Activated naive CD8-positive, alpha-beta T cell treated with anti-CD3 and anti-CD28 coated beads for 36 hours (primary cell): ENCODE data around the gene ARPC4. TPM values are rescaled to one million over a fixed set of nuclear protein-coding genes. Genes with fewer than 3 reads are reported as not detected.
"Not testable (repeated sequence)": the region's sequence is repeated elsewhere in the genome, so short reads cannot be mapped to it uniquely, and the experiment has no call there.

Experiments used
- DNase-seq: peaks from one replicate; pipeline ENCODE4 v3.0.0; 2021
- H3K27ac Mint-ChIP-seq: one replicate; pipeline ENCODE4 v1.8.0; 2022; ENCODE audit warnings: mild to moderate bottlenecking, moderate library complexity, mixed read lengths
- H3K27me3 Mint-ChIP-seq: one replicate; pipeline ENCODE4 v1.8.0; 2022; ENCODE audit warnings: mild to moderate bottlenecking, mixed read lengths
- H3K36me3 Mint-ChIP-seq: one replicate; pipeline ENCODE4 v1.8.0; 2021; ENCODE audit warnings: mild to moderate bottlenecking, mixed read lengths
- H3K4me1 Mint-ChIP-seq: one replicate; pipeline ENCODE4 v1.8.0; 2021; ENCODE audit warnings: mixed read lengths
- H3K4me3 Mint-ChIP-seq: one replicate; pipeline ENCODE4 v1.8.0; 2022; ENCODE audit warnings: mild to moderate bottlenecking, moderate library complexity, mixed read lengths
- H3K9me3 Mint-ChIP-seq: one replicate; pipeline ENCODE4 v1.8.0; 2022; ENCODE audit warnings: mixed read lengths
- total RNA-seq, 2 experiments: library from RNA; stranded (reverse); gene quantifications; one replicate each; pipeline ENCODE4 v1.2.3, GENCODE V29; 2021

Gene ARPC4
- total RNA-seq, 2 experiments from 2014 or later: 251 to 253 TPM

DNA sequence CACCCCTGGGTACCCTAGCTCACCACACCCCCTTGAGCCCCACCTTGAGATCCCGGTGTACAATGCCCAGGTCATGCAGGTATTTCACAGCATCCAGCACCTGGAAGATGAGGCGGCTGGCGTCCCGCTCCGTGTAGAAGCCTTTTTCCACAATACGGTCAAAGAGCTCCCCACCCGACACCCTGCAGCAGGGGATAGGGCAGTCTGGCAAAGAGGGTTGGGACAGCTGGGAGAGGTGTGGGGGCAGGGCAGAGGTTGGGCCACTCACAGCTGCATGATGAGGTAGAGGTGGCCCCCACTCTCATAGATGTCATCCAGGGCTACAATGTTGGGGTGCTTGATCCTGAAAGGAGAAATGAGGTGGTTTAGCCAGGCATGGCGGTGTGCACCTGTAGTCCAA is 30.0 kb upstream of the ARPC4 start:
- H3K9me3 Mint-ChIP-seq: no peaks in the 10 kb centered on the region
- H3K27ac Mint-ChIP-seq: no peak overlapping the region
- no peak overlapping the region for H3K4me3 Mint-ChIP-seq
- no peak for DNase-seq
- H3K36me3 Mint-ChIP-seq: peaks cover 22% of the 10 kb centered on the region
- no peaks in the 10 kb centered on the region for H3K27me3 Mint-ChIP-seq
- H3K4me1 Mint-ChIP-seq: peaks cover 2% of the 10 kb centered on the region

DNA sequence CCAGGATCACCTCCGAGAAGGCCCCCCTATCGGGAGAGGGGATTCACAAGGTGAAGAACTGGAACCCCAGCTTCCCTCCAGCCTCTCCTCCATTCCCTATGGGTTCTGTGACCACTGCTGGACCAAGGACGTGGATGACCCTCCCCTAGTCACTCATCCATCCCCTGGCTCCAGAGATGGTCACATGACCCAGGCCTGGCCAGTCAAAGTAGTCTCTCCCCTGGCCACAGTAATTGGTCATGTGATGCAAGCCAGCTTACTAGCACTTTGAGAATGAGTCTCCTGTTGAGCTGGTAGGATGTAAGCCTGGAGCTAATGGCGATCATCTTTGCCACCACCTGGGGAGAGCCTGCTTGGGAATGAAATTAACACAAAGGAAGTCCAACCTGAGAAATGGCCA is 27.0 kb upstream of the ARPC4 start:
- DNase-seq: no peak
- Mint-ChIP-seq H3K4me1 (peaks cover 10% of the 10 kb centered on the region), H3K36me3 (peaks cover 10% of the 10 kb centered on the region), H3K27me3 (peaks cover 6% of the 10 kb centered on the region), H3K9me3 (no peaks in the 10 kb centered on the region), H3K27ac (no peak overlapping the region), H3K4me3 (no peak overlapping the region)

DNA sequence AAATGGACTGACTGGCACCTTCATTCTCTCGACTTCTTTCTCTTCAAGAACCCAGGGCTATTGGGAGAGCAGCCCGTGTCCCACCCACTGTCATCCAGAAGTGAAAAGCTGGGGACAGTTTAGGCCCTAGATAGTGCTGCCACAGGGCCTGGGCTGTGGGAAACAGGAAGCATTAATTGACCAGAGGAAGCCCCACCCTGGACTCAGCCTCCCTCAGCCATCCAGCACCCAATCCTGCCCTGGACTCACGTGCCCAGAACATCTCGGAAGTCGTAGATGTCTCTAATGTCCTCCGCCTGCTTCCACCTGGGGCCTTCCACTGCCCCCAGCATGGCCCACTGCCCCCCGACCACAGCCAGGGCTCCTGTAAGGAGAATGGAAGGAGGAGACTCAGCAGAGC is 25.5 kb upstream of the ARPC4 start:
- H3K4me1 Mint-ChIP-seq: peaks cover 10% of the 10 kb centered on the region
- no peak for DNase-seq
- no peak overlapping the region for H3K4me3 Mint-ChIP-seq
- H3K27ac Mint-ChIP-seq: no peak overlapping the region
- H3K27me3 Mint-ChIP-seq: peaks cover 8% of the 10 kb centered on the region
- H3K9me3 Mint-ChIP-seq: no peaks in the 10 kb centered on the region
- peaks cover 7% of the 10 kb centered on the region for H3K36me3 Mint-ChIP-seq

DNA sequence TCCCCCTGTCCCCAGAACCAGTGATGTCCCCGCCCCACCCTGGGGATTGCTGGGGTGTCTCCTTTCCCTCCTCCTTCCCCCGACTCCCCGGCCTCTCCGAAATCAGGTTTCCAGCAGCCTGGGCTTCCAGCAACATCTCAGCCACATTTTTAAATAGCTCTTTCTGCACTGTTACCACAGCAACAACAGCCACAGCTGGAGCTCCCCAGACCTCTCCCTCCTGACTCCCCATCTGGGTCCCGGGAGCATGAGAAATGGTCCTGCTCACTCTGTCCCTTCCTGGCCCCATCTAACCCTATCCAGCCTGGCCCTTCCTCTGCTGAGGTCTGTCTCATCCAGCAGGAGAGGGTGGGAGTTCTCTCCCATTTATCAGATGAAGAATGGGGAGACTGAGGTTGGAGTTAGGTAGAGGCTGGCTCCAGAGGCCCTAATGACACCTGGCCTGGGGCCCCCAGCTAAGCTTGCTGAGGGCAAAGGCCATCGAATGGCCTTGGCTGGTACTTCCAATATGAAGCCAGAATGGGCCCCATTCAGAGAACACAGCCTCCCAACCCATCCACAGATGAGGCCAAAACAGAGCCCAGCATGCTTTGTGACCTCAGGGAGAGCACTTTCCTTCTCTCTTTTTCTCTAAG is 24.6 kb upstream of the ARPC4 start:
- Mint-ChIP-seq H3K27me3 (peaks cover 8% of the 10 kb centered on the region), H3K4me3 (no peak overlapping the region), H3K36me3 (peaks cover 7% of the 10 kb centered on the region), H3K4me1 (peaks cover 10% of the 10 kb centered on the region), H3K27ac (peak overlapping the region; percentile 1), H3K9me3 (no peaks in the 10 kb centered on the region)
- no peak for DNase-seq

DNA sequence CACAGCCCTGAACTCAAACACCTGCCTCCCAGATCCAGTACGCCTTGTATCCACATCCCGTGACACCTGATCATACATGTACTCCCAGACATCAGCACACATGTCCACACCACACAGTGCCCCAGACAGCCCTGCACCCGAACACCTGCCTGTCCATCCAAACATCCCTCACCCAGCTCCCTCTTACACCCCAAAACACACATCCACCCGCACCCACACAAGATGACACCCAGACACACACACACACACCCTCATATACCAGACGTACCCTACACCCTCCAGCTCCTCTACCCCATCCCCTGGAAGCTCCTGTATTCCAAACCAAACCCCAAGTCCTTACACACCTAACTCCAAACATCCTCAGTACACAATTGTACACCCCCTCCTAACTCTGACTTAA is 23.9 kb upstream of the ARPC4 start:
- H3K4me3 Mint-ChIP-seq: peak overlapping the region; percentile 75
- H3K4me1 Mint-ChIP-seq: peaks cover 10% of the 10 kb centered on the region
- no peaks in the 10 kb centered on the region for H3K9me3 Mint-ChIP-seq
- H3K27me3 Mint-ChIP-seq: peaks cover 8% of the 10 kb centered on the region
- H3K27ac Mint-ChIP-seq: no peak overlapping the region
- DNase-seq: no peak
- peaks cover 7% of the 10 kb centered on the region for H3K36me3 Mint-ChIP-seq

DNA sequence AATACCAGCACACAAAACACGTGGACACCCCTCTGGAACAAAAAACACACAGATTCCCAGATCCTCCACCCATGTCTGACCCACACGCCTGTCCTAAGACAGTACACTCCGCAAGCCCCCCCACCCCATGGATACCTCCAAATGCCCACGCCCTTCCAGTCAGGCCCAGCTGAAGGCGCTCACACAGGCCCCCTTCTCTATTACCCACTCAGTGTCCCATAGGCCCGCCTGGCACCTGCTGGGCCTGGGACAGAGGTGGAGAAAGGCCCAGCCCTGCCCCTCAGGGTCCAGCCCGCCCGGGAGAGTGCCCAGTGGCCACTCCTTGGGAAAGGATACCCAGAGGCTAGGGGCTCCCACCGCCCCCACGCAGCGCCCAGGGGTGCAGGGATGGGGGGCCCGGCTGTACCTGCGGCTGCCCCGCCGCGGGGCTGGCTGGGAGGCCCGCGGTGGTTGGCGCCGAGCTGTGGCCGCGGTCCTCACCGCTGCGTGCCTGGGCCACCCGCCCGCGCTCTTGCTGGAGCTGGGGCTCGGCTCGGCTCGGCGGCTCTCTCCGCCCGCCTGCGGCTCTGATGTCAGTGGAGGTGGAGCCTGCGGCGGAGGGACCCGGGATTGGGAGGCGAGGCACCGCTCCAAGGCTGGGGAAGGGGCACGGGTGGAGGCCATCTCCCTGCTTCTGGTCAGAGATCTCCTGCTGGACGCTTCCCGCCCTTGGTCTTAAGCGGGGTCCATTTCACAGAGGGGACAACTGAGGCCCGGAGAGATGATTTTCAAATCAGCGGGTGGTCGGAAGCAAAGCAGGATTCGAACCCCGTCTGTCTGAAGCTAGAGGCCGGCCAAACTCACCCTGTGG is 23.2 kb upstream of the ARPC4 start, which contains the start of gene CAMK1:
Gene CAMK1, minus strand, starts transcription at position 522 of the 850 bp plus-strand sequence. CDS start 2,198 bp downstream, outside the sequence.
- Mint-ChIP-seq H3K4me3 (peak within 1 kb of the TSS; percentile 75), H3K27ac (peak within 1 kb of the TSS; percentile 60), H3K9me3 (no peaks in the 10 kb centered on the region), H3K4me1 (peaks cover 10% of the 10 kb centered on the region), H3K27me3 (peaks cover 8% of the 10 kb centered on the region), H3K36me3 (peaks cover 7% of the 10 kb centered on the region)
- DNase-seq: peak; percentile 80

DNA sequence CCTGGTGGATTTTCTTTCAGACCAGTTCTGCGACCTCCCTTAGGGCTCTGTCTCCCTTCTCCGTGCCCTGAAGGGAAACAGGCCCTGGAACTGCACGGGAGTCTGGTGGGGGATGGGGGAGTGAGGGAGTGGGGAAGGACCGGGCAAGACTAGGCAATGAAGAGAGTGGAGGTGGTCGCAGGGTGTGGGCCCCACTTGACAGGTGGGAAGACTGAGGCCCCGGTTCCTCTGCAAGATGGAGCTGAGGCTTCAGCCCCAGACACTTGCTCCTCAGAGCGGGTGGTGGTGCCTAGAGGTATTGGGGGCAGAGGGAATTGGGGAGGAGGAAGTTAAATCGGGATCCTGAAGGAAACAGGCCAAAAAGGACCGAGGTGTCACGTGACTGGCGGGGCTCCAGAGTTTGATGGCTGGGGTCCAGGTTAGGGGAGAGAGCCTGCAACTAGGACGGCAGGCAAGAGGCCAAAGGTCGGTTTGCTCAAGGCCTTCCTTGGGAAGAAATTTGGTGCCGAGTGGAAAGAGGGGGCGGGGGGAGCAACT is 22.5 kb upstream of the ARPC4 start:
- Mint-ChIP-seq H3K36me3 (peaks cover 3% of the 10 kb centered on the region), H3K4me1 (peaks cover 10% of the 10 kb centered on the region), H3K4me3 (peak overlapping the region; percentile 72), H3K9me3 (no peaks in the 10 kb centered on the region), H3K27me3 (peaks cover 8% of the 10 kb centered on the region), H3K27ac (no peak overlapping the region)
- DNase-seq: no peak

DNA sequence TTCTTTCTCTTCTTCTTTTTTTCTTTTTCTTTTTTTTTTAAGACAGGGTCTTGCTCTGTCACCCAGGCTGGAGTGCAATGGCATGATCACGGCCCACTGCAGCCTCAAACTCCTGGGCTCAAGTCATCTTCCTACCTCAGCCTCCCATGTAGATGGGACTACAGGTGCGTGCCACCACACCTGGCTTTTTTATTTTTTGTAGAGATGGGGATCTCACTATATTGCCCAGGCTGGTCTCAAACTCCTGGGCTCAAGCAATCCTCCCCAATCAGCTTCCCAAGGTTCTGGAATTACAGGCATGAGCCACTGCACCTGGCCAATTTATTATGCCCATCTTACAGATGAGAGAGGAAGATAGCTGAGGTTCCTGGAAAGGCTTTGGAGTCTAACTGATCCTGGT is 21.9 kb upstream of the ARPC4 start:
- H3K4me3 Mint-ChIP-seq: peak overlapping the region; percentile 72
- H3K27ac Mint-ChIP-seq, H3K9me3 Mint-ChIP-seq, H3K27me3 Mint-ChIP-seq, H3K36me3 Mint-ChIP-seq, DNase-seq: not testable (repeated sequence)
- H3K4me1 Mint-ChIP-seq: peaks cover 13% of the 10 kb centered on the region

DNA sequence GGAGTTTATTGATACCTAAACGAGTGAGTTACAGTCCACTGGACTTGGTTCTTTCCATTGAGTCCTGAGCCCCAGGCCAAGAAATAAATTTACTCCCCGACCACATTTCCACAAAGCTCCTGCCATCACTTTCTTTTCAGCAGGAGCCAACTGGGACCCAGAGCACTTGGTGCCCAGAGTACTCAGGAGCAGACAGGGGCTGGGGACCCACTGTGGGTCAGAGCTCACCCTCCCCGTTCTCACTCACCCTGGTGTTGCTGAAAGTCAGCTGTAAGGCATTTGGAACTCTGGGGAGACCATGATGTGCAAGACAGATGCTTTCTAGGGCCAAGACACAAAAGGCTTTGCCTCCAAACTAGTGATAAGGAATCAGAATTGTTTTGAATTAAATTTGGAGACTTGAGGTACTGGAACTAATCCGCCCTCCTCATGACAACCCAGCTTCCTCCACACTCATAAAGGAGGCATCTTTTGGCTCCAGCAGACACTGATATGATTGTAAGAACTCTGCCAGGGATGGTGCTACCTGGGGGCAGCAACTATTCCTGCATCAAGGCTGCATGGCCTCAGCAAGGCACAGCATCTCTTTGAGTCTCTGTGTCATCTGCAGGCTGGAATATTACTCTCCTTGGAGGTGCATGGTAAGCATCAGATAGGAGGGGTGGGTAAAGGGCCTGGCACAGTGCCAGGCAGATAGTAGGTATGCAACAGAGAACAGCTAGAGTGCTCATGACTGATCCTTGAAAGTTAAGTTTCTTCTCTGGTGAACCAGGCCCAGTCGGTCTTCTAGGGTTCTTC is 15.8 kb upstream of the ARPC4 start:
- Mint-ChIP-seq H3K4me3 (peak overlapping the region; percentile 24), H3K27ac (peak overlapping the region; percentile 91), H3K9me3 (peaks cover 3% of the 10 kb centered on the region), H3K36me3 (peaks cover 22% of the 10 kb centered on the region), H3K27me3 (no peaks in the 10 kb centered on the region), H3K4me1 (peaks cover 54% of the 10 kb centered on the region)
- DNase-seq: no peak

DNA sequence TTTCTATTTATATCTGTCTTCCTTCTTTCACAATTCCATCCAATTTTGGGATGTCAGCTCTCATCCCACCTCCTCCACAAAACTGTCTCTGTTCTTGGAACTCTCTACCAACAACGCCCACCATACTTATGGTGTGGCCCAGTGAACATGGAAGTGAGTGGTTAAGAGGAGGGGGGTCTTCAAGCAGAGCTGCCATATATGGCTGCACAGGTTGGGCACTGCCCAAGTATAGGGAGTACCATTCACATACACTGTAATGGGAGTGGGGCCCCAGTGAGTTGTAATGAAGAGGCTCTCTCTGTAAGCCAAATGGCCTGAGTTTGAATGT is 15.2 kb upstream of the ARPC4 start:
- peaks cover 3% of the 10 kb centered on the region for H3K9me3 Mint-ChIP-seq
- H3K27ac Mint-ChIP-seq: peak overlapping the region; percentile 91
- no peaks in the 10 kb centered on the region for H3K27me3 Mint-ChIP-seq
- DNase-seq: peak; percentile 15
- H3K4me3 Mint-ChIP-seq: peak overlapping the region; percentile 24
- peaks cover 28% of the 10 kb centered on the region for H3K36me3 Mint-ChIP-seq
- H3K4me1 Mint-ChIP-seq: peaks cover 56% of the 10 kb centered on the region

DNA sequence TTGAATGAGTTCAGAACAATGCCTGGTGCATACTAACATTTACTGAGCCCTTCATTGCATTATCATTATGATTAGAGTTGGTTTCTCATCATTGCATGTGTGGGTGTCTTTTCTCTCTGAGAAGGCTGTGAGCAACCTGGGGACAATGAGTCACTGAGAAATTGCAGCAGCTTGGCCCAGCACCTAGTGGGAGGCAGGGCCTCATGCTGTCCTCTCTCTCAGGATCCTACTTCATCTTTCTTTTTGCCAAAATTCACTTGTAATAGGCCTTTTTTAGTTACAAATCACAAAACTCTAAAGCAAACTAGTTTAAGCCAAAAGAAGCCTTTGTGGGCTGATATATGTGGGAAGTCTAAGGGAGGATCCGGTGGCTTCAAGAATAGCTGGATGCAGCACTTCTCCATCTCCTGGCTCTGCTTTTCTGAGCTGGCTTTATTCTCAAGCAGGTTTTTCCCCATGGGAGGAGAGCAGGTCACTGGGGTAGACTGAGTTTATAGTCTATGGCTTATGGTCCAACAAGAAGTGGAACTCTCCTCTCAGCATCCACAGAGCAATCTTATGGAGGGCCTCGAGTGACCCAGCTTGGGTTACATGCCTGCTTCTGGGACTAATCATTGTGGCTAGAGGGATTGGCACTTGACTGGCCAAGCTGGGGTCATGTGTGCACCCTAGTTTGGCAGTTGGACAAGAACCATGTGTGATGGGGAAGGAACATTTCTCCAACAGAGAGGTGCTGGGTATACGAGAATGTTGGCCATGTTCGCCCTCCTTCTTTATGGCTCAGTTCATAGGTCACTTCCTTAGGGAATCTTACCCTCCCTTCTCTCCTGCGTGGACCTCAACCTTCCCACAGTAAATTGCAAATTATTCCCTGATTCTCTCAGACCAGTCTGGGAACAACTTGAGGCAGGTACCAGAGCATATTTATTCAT is 14.5 kb upstream of the ARPC4 start:
- Mint-ChIP-seq H3K4me1 (peaks cover 60% of the 10 kb centered on the region), H3K36me3 (peaks cover 32% of the 10 kb centered on the region), H3K4me3 (peak overlapping the region; percentile 43), H3K9me3 (peaks cover 3% of the 10 kb centered on the region), H3K27ac (peak overlapping the region; percentile 91), H3K27me3 (no peaks in the 10 kb centered on the region)
- DNase-seq: peak; percentile 76

DNA sequence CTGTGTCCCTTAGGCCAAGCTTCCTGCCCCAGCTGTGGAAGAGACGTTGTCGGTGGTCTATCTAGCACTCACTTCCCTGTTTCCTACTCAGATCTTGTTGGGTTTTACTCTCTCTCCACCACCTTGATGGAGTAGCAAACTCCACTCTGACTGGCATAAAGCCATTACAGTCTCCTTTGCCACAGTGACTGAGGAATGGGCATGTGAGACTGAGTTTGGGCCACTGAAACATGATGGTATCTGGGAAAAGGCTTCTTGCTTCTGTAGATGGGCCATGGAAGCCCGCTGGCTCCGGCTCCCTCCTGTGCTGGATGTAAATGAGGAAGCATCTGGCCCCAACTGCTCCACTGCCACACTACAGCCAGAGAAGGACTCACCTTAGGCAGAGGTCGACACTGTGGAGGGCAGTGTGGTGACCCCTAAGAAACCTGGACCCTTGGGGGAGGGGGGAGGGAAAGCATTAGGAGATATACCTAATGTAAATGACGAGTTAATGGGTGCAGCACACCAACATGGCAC is 13.7 kb upstream of the ARPC4 start:
- Mint-ChIP-seq H3K9me3 (peaks cover 3% of the 10 kb centered on the region), H3K4me1 (peaks cover 60% of the 10 kb centered on the region), H3K4me3 (peak overlapping the region; percentile 6), H3K36me3 (peaks cover 32% of the 10 kb centered on the region), H3K27ac (peak overlapping the region; percentile 91), H3K27me3 (no peaks in the 10 kb centered on the region)
- DNase-seq: no peak

DNA sequence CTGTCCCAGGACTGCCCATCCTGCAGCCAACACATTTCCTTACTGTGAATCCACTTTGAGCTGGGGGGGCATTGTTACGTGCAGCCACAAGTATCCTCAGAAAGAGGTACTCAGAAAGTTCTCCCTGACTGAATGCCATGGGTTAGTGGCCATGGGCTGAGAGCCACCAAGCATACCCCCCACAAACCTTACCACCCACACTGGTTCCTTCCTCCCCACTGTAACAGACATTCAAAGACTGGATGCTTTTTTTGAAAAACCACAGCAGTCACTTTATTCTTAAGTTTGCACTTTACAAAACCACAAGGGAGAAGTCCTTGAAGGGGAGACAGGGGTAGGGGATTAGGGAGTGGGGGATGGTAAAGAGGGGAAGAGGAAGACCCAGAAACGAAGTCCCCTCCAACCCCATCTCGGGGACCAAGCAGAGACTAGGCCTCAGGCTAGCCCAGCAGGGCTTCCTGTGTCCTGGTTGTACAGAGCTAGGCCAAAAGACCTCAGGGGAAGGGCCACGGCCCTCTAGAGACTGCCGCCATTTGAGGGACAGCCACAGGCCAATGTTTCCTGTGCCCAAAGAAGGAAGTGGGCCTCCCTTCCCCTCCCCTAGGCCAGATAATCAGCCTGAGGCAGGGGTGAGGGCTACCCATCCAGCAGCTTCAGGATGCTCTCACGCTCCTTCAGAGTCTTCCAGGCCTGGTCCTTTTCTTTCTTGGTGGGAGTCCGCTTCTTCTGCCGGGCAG is 13.0 kb upstream of the ARPC4 start:
- Mint-ChIP-seq H3K36me3 (peaks cover 33% of the 10 kb centered on the region), H3K27ac (peak overlapping the region; percentile 91), H3K27me3 (no peaks in the 10 kb centered on the region), H3K9me3 (peaks cover 3% of the 10 kb centered on the region), H3K4me3 (peak overlapping the region; percentile 58), H3K4me1 (peaks cover 60% of the 10 kb centered on the region)
- DNase-seq: peak; percentile 52
